Measurements from ENCODE around the gene RBMS1.

RBMS1 gene

GRCh38 chr2:160408173-160408958, 85.2 kb downstream of the RBMS1 start:
- DNase-seq (ENCODE audit: low read depth), result no peak

GRCh38 chr2:160407393-160408172, 86.0 kb downstream of the RBMS1 start:
- DNase-seq (ENCODE audit: low read depth), result no peak

GRCh38 chr2:160406591-160407392, 86.8 kb downstream of the RBMS1 start:
- no peak for DNase-seq (ENCODE audit: low read depth)

- no peak for DNase-seq (ENCODE audit: low read depth)
Measured at GRCh38 chr2:160405077-160405867, 88.3 kb downstream of the RBMS1 start.

GRCh38 chr2:160402997-160403979, 90.3 kb downstream of the RBMS1 start:
- no peak for DNase-seq (ENCODE audit: low read depth)

- no peak for DNase-seq (ENCODE audit: low read depth)
Measured at GRCh38 chr2:160402501-160402900, 91.1 kb downstream of the RBMS1 start.

GRCh38 chr2:160401895-160402294, 91.7 kb downstream of the RBMS1 start:
- no peak for DNase-seq (ENCODE audit: low read depth)

GRCh38 chr2:160399880-160400279, 93.7 kb downstream of the RBMS1 start:
- DNase-seq (ENCODE audit: low read depth), result no peak

- no peak for DNase-seq (ENCODE audit: low read depth)
Measured at GRCh38 chr2:160397530-160397865, 96.1 kb downstream of the RBMS1 start.

- DNase-seq (ENCODE audit: low read depth), result no peak
Measured at GRCh38 chr2:160394153-160394552, 99.5 kb downstream of the RBMS1 start.

GRCh38 chr2:160392201-160392600, 101.4 kb downstream of the RBMS1 start:
- DNase-seq (ENCODE audit: low read depth), result no peak

GRCh38 chr2:160390544-160391455, 102.8 kb downstream of the RBMS1 start:
- DNase-seq (ENCODE audit: low read depth), result no peak

- DNase-seq (ENCODE audit: low read depth), result no peak
Measured at GRCh38 chr2:160389875-160390274, 103.7 kb downstream of the RBMS1 start.

- DNase-seq (ENCODE audit: low read depth), result no peak
Measured at GRCh38 chr2:160388464-160389263, 104.9 kb downstream of the RBMS1 start.

GRCh38 chr2:160387558-160388262, 105.9 kb downstream of the RBMS1 start:
- no peak for DNase-seq (ENCODE audit: low read depth)

- no peak for DNase-seq (ENCODE audit: low read depth)
Measured at GRCh38 chr2:160384791-160385190, 108.8 kb downstream of the RBMS1 start.

- DNase-seq (ENCODE audit: low read depth), result no peak
Measured at GRCh38 chr2:160381425-160381951, 112.1 kb downstream of the RBMS1 start.

- no peak for DNase-seq (ENCODE audit: low read depth)
Measured at GRCh38 chr2:160380611-160381010, 113.0 kb downstream of the RBMS1 start.

Measured in HS-27A (cell line).